GM23338 (cell line): ENCODE measurements around the gene SEC24C. TPM values are rescaled to one million over a fixed set of nuclear protein-coding genes. Genes with fewer than 3 reads are reported as not detected.

Experiments
- ATAC-seq: fragments of 200-7000 bp; cut with Tn5 transposase; 3 replicates; pipeline ENCODE4 v1.9.1; 2020
- DNase-seq: peaks from one replicate; pipeline ENCODE4 v3.0.0-alpha.2; 2015; ENCODE audit warnings: low spot score
- H2AFZ ChIP-seq: fragments of 200-600 bp; sonication (generic); 2 replicates; pipeline ENCODE4 v1.8.0; 2016; ENCODE audit warnings: antibody characterized with exemption, mild to moderate bottlenecking, moderate library complexity
- H3F3A ChIP-seq: fragments of 200-600 bp; sonication (generic); replicated peaks from 2 replicates; pipeline ENCODE4 v1.8.0; 2017; ENCODE audit warnings: antibody characterized with exemption, mixed run types, low read depth
- H3K27ac ChIP-seq: fragments of 200-600 bp; sonication (generic); 2 replicates; pipeline ENCODE4 v1.6.1; 2016; ENCODE audit warnings: low read depth
- H3K27me3 ChIP-seq: fragments of 200-600 bp; sonication (generic); 2 replicates; pipeline ENCODE4 v1.8.0; 2016; ENCODE audit warnings: mild to moderate bottlenecking, mixed run types, moderate library complexity; ENCODE audit not compliant: insufficient read depth
- H3K36me3 ChIP-seq: fragments of 200-600 bp; sonication (generic); 2 replicates; pipeline ENCODE4 v1.8.0; 2016; ENCODE audit warnings: mild to moderate bottlenecking; ENCODE audit not compliant: insufficient read depth
- H3K4me1 ChIP-seq: fragments of 200-600 bp; sonication (generic); 2 replicates; pipeline ENCODE4 v1.8.0; 2016; ENCODE audit warnings: mild to moderate bottlenecking, moderate library complexity; ENCODE audit not compliant: insufficient read depth
- H3K4me2 ChIP-seq: fragments of 200-600 bp; sonication (generic); 2 replicates; pipeline ENCODE4 v1.7.1; 2017; ENCODE audit warnings: mixed run types
- H3K4me3 ChIP-seq: fragments of 200-600 bp; sonication (generic); 2 replicates; pipeline ENCODE4 v1.6.1; 2016; ENCODE audit warnings: mixed run types
- H3K79me2 ChIP-seq: fragments of 200-600 bp; sonication (generic); replicated peaks from 2 replicates; pipeline ENCODE4 v1.8.0; 2017; ENCODE audit warnings: mild to moderate bottlenecking; ENCODE audit not compliant: insufficient read depth
- H3K9me2 ChIP-seq: fragments of 200-600 bp; sonication (generic); 2 replicates; pipeline ENCODE4 v1.8.0; 2017; ENCODE audit not compliant: insufficient read depth
- H4K20me1 ChIP-seq: fragments of 200-600 bp; sonication (generic); replicated peaks from 2 replicates; pipeline ENCODE4 v1.8.0; 2017; ENCODE audit warnings: mild to moderate bottlenecking; ENCODE audit not compliant: insufficient read depth
- H3K27ac Mint-ChIP-seq: 2 replicates; pipeline ENCODE4 v1.8.0; 2020; ENCODE audit warnings: inconsistent platforms, mild to moderate bottlenecking, moderate library complexity, mixed read lengths
- H3K27me3 Mint-ChIP-seq: 3 replicates; pipeline ENCODE4 v1.8.0; 2022; ENCODE audit warnings: low read depth, mild to moderate bottlenecking, moderate library complexity, mixed read lengths, inconsistent platforms; ENCODE audit not compliant: insufficient read depth, poor library complexity
- H3K36me3 Mint-ChIP-seq: 3 replicates; pipeline ENCODE4 v1.8.0; 2021; ENCODE audit warnings: low read depth, mild to moderate bottlenecking, inconsistent platforms, moderate library complexity, mixed read lengths
- H3K4me1 Mint-ChIP-seq: 3 replicates; pipeline ENCODE4 v1.8.0; 2020; ENCODE audit warnings: mild to moderate bottlenecking, inconsistent platforms, mixed read lengths
- H3K4me3 Mint-ChIP-seq: 3 replicates; pipeline ENCODE4 v1.8.0; 2021; ENCODE audit warnings: moderate library complexity, mild to moderate bottlenecking, inconsistent platforms, mixed read lengths
- H3K9me3 Mint-ChIP-seq: 3 replicates; pipeline ENCODE4 v1.8.0; 2020; ENCODE audit warnings: moderate library complexity, mild to moderate bottlenecking, inconsistent platforms, mixed read lengths
- CREB1 ChIP-seq: fragments of 250-450 bp; sonication (Bioruptor Pico); IDR thresholded peaks from 2 replicates; pipeline ENCODE4 v1.5.0; 2020; ENCODE audit warnings: low read depth, mild to moderate bottlenecking, moderate library complexity
- CTCF ChIP-seq, 2 experiments: fragments of 200-600 bp in 1 of 2; sonication (generic) in 1 of 2; conservative IDR thresholded peaks; 2 replicates each; pipeline versions ENCODE4 v1.5.1 to v1.6.1; 2016 to 2017; ENCODE audit warnings: antibody characterized with exemption in 2 of 2, low read depth in 2 of 2, mild to moderate bottlenecking in 2 of 2, moderate library complexity in 1 of 2
- ETS1 ChIP-seq: IDR thresholded peaks from 2 replicates; pipeline ENCODE4 v1.6.1; 2016; ENCODE audit warnings: antibody characterized with exemption
- EZH2 ChIP-seq: fragments of 200-600 bp; sonication (generic); IDR thresholded peaks from one replicate; pipeline ENCODE4 v1.8.0; 2017; ENCODE audit warnings: antibody characterized with exemption, mild to moderate bottlenecking, low read depth; ENCODE audit not compliant: unreplicated experiment
- EZH2phosphoT487 ChIP-seq: fragments of 200-600 bp; sonication (generic); IDR thresholded peaks from one replicate; pipeline ENCODE4 v1.8.1; 2018; ENCODE audit warnings: antibody characterized with exemption; ENCODE audit not compliant: unreplicated experiment
- JUNB ChIP-seq: IDR thresholded peaks from one replicate; pipeline ENCODE4 v1.6.1; 2016; ENCODE audit warnings: antibody characterized with exemption; ENCODE audit not compliant: unreplicated experiment
- NANOG ChIP-seq: IDR thresholded peaks from 2 replicates; pipeline ENCODE4 v1.6.1; 2016; ENCODE audit warnings: antibody characterized with exemption, borderline replicate concordance
- POLR2AphosphoS5 ChIP-seq: IDR thresholded peaks from 2 replicates; pipeline ENCODE4 v1.6.1; 2016; ENCODE audit warnings: antibody characterized with exemption, low read depth
- REST ChIP-seq: IDR thresholded peaks from one replicate; pipeline ENCODE4 v1.6.1; 2018; ENCODE audit warnings: antibody characterized with exemption; ENCODE audit not compliant: unreplicated experiment
- STAT1 ChIP-seq: IDR thresholded peaks from one replicate; pipeline ENCODE4 v1.6.1; 2016; ENCODE audit warnings: antibody characterized with exemption; ENCODE audit not compliant: unreplicated experiment
- ZNF114 ChIP-seq: fragments of 250-450 bp; sonication (Bioruptor Pico); IDR thresholded peaks from 2 replicates; pipeline ENCODE4 v1.5.0; 2020; ENCODE audit warnings: mild to moderate bottlenecking, moderate library complexity
- ZNF331 ChIP-seq: fragments of 250-450 bp; sonication (Bioruptor Pico); IDR thresholded peaks from 2 replicates; pipeline ENCODE4 v1.5.0; 2020; ENCODE audit warnings: low read depth, mild to moderate bottlenecking, moderate library complexity
- ZNF462 ChIP-seq: fragments of 250-450 bp; sonication (Bioruptor Pico); IDR thresholded peaks from 2 replicates; pipeline ENCODE4 v1.5.0; 2020; ENCODE audit warnings: mild to moderate bottlenecking, moderate library complexity
- polyA plus RNA-seq: library from polyadenylated mRNA; unstranded; fragments of >200 nt; fragmentation: Nextera tagmentation; extraction: Ambion mirVana; gene quantifications from 2 replicates; pipeline ENCODE4 v1.2.1, GENCODE V29; 2016
- total RNA-seq: library from RNA; depleted of rRNA; stranded (reverse); fragments of >200 nt; shearing (Covaris generic); gene quantifications from 2 replicates; pipeline ENCODE4 v1.2.3, GENCODE V29; 2014

SEC24C gene
- total and polyA plus RNA-seq, 2 experiments from 2014 or later: 16.9 to 64.2 TPM

- Histone ChIP-seq H3K9me2 (no peaks in the 10 kb centered on the region), H3K79me2 (no peaks in the 10 kb centered on the region), H3K27me3 (no peaks in the 10 kb centered on the region), H3K36me3 (no peaks in the 10 kb centered on the region; the same call in 1 of the 2 replicates), H3K4me1 (peaks cover 7% of the 10 kb centered on the region), H3F3A (0 out of 2 replicates have a peak, but pooled peaks cover 13% of the 10 kb centered on the region), H2AFZ (no peak overlapping the region), H3K4me2 (no peak overlapping the region), H3K4me3 (no peak overlapping the region), H4K20me1 (peaks cover 15% of the 10 kb centered on the region), H3K27ac (no peak overlapping the region)
- no peak overlapping the region; the same call in 2 of the 3 replicates for H3K4me3 Mint-ChIP-seq
- DNase-seq (no peak), ATAC-seq (no peak)
- peaks cover 13% of the 10 kb centered on the region for H3K4me1 Mint-ChIP-seq
- peaks cover 32% of the 10 kb centered on the region for H3K36me3 Mint-ChIP-seq
- TF ChIP-seq EZH2phosphoT487 (no peak), ZNF331 (CRISPR knock-in tag) (no peak), EZH2 (no peak), POLR2AphosphoS5 (no peak), NANOG (no peak), REST (no peak), ETS1 (no peak), CREB1 (CRISPR knock-in tag) (no peak), CTCF (conservative IDR thresholded peaks at IDR 0.05; ENCODE audit: low read depth in 2 of 2) (no peak), ZNF114 (CRISPR knock-in tag) (no peak), STAT1 (no peak), ZNF462 (CRISPR knock-in tag) (no peak), JUNB (no peak)
- H3K27ac Mint-ChIP-seq: no peak overlapping the region
- H3K27me3 Mint-ChIP-seq: peaks cover 16% of the 10 kb centered on the region
- no peaks in the 10 kb centered on the region for H3K9me3 Mint-ChIP-seq
Observed at GRCh38 chr10:73813333-73813732, 69.2 kb downstream of the SEC24C start.
